DMS 273 (cell line): Measurements from ENCODE around the gene AFMID.

ENCODE experiments used
- DNase-seq: peaks from one replicate; lab custom pipeline; 2025; ENCODE audit not compliant: unreplicated experiment; lab: John Stamatoyannopoulos, UW

AFMID gene

GRCh38 chr17:78236362-78237127, 49.4 kb downstream of the AFMID start:
- no peak for DNase-seq

- peak; percentile 92 for DNase-seq
Observed at GRCh38 chr17:78237401-78238012, 50.3 kb downstream of the AFMID start.

GRCh38 chr17:78238823-78239488, 51.8 kb downstream of the AFMID start:
- no peak for DNase-seq

- DNase-seq: no peak
Observed at GRCh38 chr17:78239489-78239931, 52.3 kb downstream of the AFMID start.

GRCh38 chr17:78240012-78240655, 53.0 kb downstream of the AFMID start:
- DNase-seq: no peak

GRCh38 chr17:78240839-78241238, 53.7 kb downstream of the AFMID start:
- no peak for DNase-seq

GRCh38 chr17:78241277-78242023, 54.3 kb downstream of the AFMID start:
- peak; percentile 51 for DNase-seq

- DNase-seq: no peak
Observed at GRCh38 chr17:78242024-78242742, 55.0 kb downstream of the AFMID start.

- no peak for DNase-seq
Observed at GRCh38 chr17:78247304-78247703, 60.1 kb downstream of the AFMID start.

- no peak for DNase-seq
Observed at GRCh38 chr17:78248051-78248914, 61.1 kb downstream of the AFMID start.

- DNase-seq: no peak
Observed at GRCh38 chr17:78249074-78249817, 62.1 kb downstream of the AFMID start.

- no peak for DNase-seq
Observed at GRCh38 chr17:78249818-78250806, 63.0 kb downstream of the AFMID start.

GRCh38 chr17:78250891-78251772, 64.0 kb downstream of the AFMID start:
- DNase-seq: peak; percentile 95

- no peak for DNase-seq
Observed at GRCh38 chr17:78251773-78252103, 64.6 kb downstream of the AFMID start.

GRCh38 chr17:78252111-78252634, 65.0 kb downstream of the AFMID start:
- DNase-seq: no peak
